Inflammatory macrophage treated with lipopolysaccharide for 4 hours (primary cell): ENCODE data around the gene BRD3OS.

Experiments used
- DNase-seq: peaks from one replicate; pipeline ENCODE4 v3.0.0-alpha.2; 2020

BRD3OS gene

GRCh38 chr9:134053941-134054761, 28.9 kb downstream of the BRD3OS start:
- DNase-seq = no peak

GRCh38 chr9:134054891-134055811, 29.9 kb downstream of the BRD3OS start:
- no peak for DNase-seq

GRCh38 chr9:134055981-134056461, 30.7 kb downstream of the BRD3OS start:
- no peak for DNase-seq

GRCh38 chr9:134056483-134057306, 31.4 kb downstream of the BRD3OS start:
- DNase-seq = no peak

DNA sequence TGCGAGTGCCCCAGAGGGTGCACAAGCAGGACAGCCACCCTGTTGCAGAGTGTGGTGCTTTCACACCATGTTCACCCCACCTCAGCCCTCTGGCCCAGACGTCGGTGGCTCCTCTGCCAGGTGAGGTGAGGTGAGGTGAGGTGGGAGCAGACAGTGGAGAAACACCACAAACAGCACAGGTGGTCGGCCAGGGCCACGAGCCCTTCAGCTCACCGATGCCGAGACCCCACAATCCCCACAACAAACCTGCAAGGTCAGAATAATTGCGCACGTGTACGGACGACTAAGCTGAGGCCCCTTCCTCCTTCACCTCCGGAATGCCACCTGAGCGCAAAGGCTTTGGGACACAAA, 32.0 kb downstream of the BRD3OS start:
- DNase-seq = no peak

DNA sequence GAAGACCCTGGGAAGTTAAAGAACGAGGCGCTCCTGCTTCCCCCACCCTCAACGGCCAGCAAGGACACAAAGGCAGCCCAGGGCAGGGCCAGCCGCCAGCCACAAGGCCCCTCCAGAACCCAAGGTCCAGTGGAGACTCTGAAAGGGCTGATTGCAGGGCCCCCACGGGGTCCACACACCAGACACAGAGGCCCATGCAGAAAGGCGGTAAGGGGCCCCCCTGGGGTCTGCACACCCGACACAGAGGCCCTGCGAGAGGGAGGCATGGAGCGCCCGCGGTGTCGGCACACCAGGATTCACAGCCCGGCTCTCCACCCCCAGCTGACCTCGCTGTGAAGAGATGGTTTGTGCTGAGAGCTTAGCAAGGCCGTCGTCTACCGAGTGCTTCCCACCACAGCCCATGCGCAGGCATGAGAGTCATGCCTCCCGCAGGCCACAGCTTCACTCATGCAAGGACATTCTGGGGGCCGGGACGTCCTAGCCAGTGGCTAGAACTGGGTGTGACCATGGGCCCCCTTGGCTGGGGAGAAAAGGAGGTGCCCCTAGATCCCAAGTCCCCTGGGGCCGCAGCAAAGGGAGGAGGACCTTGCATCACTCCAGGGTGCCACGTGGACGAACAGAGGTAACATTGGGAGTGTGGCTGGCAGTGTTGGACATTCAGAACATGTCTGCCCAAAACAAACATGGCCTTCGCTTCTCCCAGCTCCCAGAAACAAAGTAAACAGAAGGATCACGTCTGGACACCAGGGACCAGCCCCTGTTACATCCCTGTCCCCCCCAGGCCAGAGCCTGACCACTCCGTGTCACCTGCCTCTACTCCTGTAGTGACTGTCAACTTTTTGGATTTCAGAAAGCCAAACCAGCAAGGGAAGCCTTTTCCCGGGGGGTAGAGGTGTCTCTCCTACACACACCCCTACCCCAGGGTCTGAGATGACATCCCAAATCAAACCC, 32.7 kb downstream of the BRD3OS start:
- DNase-seq = no peak

GRCh38 chr9:134058716-134059115, 33.4 kb downstream of the BRD3OS start:
- no peak for DNase-seq

DNA sequence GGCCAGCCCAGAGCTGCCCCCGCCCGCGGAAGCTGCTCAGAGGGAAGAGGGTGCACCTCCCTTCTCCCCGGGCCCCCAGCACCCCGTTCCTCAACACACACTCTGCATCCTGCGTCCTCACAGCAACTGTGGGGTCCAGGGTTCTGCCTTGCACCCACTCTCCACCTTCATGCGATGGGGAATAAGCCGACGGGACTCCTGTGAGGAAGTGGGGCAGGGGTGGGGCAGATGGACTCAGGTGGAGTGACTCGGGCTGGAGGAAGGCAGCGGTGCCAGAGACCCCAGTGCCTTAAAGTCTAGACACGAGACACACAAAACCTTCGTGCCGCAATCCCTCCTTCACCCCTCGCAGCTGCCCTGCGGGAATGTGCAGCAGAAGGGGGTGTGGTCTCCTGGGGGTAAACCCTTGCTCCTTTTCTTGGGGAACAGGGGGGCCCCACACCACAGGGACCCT, 33.9 kb downstream of the BRD3OS start:
- no peak for DNase-seq

DNA sequence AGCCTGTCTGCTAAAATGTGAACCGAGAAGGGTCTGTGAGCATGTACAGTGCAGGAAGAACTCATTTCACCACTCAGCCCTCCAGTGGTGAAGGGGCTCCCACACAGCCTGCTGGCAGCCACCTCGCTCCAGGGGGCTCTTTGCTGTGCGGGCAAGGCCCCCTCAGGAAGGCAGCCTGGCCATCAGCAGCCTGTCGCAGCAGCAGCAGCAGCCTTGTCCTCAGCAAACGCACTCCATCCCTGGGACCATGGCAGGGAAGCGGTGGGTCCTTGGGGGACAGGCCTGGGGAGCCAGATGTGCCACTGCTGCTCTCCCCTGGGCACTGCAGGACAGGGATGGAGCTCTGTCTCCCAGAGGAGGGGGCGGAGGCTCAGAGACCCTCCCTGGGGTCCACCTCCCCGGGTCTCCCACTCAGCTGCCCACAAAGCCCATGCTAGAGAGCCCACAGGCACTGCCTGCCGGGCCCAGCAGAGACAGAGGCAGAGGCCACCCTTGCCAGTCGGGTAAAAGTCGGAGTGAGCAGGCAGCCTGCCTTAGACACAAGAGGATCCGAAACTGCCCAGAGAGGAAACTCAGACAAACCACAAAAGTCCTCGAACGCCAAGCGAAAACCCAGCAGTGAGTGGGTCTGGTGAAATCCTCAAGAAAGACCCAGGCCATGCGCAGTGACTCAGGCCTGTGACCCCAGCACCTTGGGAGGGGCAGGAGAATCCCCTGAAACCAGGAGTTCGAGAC, 34.5 kb downstream of the BRD3OS start:
- DNase-seq = peak; percentile 95

GRCh38 chr9:134060546-134060945, 35.3 kb downstream of the BRD3OS start:
- no peak for DNase-seq

GRCh38 chr9:134061019-134061687, 35.9 kb downstream of the BRD3OS start:
- no peak for DNase-seq

DNA sequence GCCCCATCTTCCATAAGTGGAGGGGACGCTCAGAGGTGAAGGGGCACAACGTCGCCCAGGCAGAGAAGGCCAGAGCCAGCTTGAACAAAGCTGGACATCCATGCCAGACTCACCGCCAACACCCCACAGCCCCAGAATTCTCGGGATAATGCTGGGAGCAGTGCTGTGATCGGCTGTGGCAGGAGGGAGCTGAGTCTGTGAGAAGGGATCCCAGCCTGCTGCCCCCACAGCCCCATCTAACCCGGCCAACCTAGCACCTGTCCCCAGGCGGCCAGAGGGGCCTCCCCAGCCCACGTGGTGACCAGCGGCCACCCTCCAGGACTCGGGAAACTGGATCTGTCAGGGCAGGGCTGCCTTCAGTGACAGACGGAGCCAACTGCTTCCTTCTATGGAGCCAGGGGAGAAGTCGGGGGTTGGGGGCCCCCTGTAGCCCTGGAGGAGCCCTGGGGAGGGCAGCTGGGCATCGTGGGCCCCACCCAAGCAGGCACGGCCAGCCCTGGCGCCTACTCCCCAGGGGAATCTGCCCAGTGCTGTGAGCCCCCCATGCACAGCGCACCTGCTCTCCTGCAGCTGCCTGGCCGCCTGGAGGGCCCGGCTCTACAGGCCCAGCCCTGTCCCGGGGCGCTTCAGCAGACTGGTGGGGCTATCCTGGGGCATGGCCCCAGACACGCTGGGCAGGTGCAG, 36.5 kb downstream of the BRD3OS start:
- no peak for DNase-seq

DNA sequence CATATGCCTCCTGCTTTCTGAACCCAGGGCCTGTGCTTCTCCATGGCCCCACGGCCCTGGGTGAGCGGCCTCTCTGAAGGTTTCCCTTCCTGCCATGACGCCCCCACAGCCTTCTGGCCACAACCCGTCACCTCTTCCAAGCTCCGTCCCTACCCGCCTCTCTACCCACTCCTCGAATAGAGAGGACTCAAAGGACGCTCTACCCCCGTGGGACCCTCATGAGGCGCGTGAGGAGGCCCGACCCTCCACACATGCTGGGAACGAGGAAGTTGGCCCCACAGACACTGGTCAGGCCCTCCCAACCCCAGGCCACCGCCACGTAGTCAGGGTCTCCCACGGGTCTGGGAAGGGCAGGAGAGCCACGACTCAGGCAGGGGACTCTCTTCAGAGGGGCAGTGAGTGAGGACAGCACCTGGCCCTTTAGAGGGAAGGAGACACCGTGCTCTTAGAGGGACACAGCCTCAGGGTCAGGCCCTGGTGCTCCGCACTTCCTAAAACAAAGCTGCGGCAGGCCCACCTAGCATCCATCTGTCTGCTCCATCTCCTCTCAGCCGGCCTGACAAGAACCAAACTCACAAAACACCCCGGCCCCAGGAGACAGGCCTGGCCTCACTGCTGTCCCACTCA, 37.3 kb downstream of the BRD3OS start:
- no peak for DNase-seq

GRCh38 chr9:134063088-134063570, 37.8 kb downstream of the BRD3OS start:
- no peak for DNase-seq

GRCh38 chr9:134063571-134064450, 38.5 kb downstream of the BRD3OS start:
- DNase-seq = no peak

DNA sequence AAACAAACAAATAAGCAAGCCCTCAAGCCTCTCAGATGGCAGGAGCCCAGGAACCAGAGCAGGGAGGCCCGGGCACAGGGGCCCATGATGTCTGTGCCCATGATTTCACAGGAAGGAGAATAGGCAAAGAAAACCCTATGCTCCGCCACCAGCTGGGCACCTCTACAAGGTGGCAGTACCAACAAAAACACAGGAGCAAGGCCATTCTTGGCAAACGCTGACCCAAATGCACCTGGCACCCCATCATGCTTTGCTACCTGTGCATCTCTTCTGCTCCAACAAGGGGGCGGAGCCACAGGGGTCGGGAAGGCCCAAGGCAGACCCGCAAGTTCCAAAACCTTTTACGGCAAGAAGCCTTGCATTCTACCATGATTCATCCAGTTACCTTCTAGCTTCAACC, 39.4 kb downstream of the BRD3OS start:
- no peak for DNase-seq

GRCh38 chr9:134065612-134066419, 40.5 kb downstream of the BRD3OS start:
- DNase-seq = peak; percentile 86
